Measurements from ENCODE around the gene BTG2.
"Not testable (repeated sequence)": the region's sequence is repeated elsewhere in the genome, so short reads cannot be mapped to it uniquely, and the experiment has no call there.

BTG2 gene

GRCh38 chr1:203291201-203292096 lies 13.9 kb upstream of the BTG2 start:
- no peak for DNase-seq (ENCODE audit: low read depth in 2 of 2)

GRCh38 chr1:203295796-203296195 lies 9.5 kb upstream of the BTG2 start:
- DNase-seq (ENCODE audit: low read depth in 2 of 2) = no peak

- DNase-seq (ENCODE audit: low read depth in 2 of 2) = peak; percentile 81
Measured at GRCh38 chr1:203296460-203297073, 8.8 kb upstream of the BTG2 start.

GRCh38 chr1:203299169-203299568 lies 6.2 kb upstream of the BTG2 start:
- DNase-seq (ENCODE audit: low read depth in 2 of 2) = no peak

GRCh38 chr1:203299719-203300429 lies 5.4 kb upstream of the BTG2 start:
- not testable (repeated sequence) for DNase-seq (ENCODE audit: low read depth in 2 of 2)

GRCh38 chr1:203300441-203301330 lies 4.6 kb upstream of the BTG2 start:
- no peak for DNase-seq (ENCODE audit: low read depth in 2 of 2)

GRCh38 chr1:203301331-203301668 lies 4.0 kb upstream of the BTG2 start:
- DNase-seq (ENCODE audit: low read depth in 2 of 2) = no peak

- DNase-seq (ENCODE audit: low read depth in 2 of 2) = no peak
Measured at GRCh38 chr1:203302456-203302855, 2.9 kb upstream of the BTG2 start.

GRCh38 chr1:203302894-203303293 lies 2.4 kb upstream of the BTG2 start:
- no peak for DNase-seq (ENCODE audit: low read depth in 2 of 2)

- DNase-seq (ENCODE audit: low read depth in 2 of 2) = no peak
Measured at GRCh38 chr1:203304391-203304918, 864 bp upstream of the BTG2 start.

- DNase-seq (ENCODE audit: low read depth in 2 of 2) = no peak
Measured at GRCh38 chr1:203305809-203306088, 430 bp downstream of the BTG2 start.

- DNase-seq (ENCODE audit: low read depth in 2 of 2) = no peak
Measured at GRCh38 chr1:203306089-203306964, 1.0 kb downstream of the BTG2 start.

GRCh38 chr1:203306965-203307541 lies 1.7 kb downstream of the BTG2 start:
- DNase-seq (ENCODE audit: low read depth in 2 of 2) = no peak

GRCh38 chr1:203307641-203308126 lies 2.4 kb downstream of the BTG2 start:
- DNase-seq (ENCODE audit: low read depth in 2 of 2) = no peak

- no peak for DNase-seq (ENCODE audit: low read depth in 2 of 2)
Measured at GRCh38 chr1:203308328-203308922, 3.1 kb downstream of the BTG2 start.

- DNase-seq (ENCODE audit: low read depth in 2 of 2) = no peak
Measured at GRCh38 chr1:203308923-203309331, 3.6 kb downstream of the BTG2 start.

GRCh38 chr1:203311368-203312301 lies 6.3 kb downstream of the BTG2 start:
- no peak for DNase-seq (ENCODE audit: low read depth in 2 of 2)

GRCh38 chr1:203314025-203314759 lies 8.9 kb downstream of the BTG2 start:
- not testable (repeated sequence) for DNase-seq (ENCODE audit: low read depth in 2 of 2)

Data from fibroblast of skin of left biceps (primary cell).